Measurements from ENCODE around the gene TMEM256.

Gene TMEM256

GRCh38 chr17:7413346-7413985, 9.6 kb upstream of the TMEM256 start:
- no peak; the same call in 2 of the 3 replicates for ATAC-seq
- TF ChIP-seq CREB5 (CRISPR knock-in tag; IDR thresholded peaks at IDR 0.05; ENCODE audit: low read depth) (no peak), TCF4 (CRISPR knock-in tag; IDR thresholded peaks at IDR 0.05; ENCODE audit: borderline replicate concordance) (no peak), ZC3H10 (CRISPR knock-in tag; IDR thresholded peaks at IDR 0.05) (no peak), OSR1 (CRISPR knock-in tag; IDR thresholded peaks at IDR 0.05) (no peak), TSHZ2 (CRISPR knock-in tag; IDR thresholded peaks at IDR 0.05) (no peak)

- TF ChIP-seq TOX (CRISPR knock-in tag; IDR thresholded peaks at IDR 0.05; ENCODE audit: borderline replicate concordance) (no peak), OSR1 (CRISPR knock-in tag; IDR thresholded peaks at IDR 0.05) (no peak), ESRRG (CRISPR knock-in tag; IDR thresholded peaks at IDR 0.05) (no peak), POU6F1 (CRISPR knock-in tag; IDR thresholded peaks at IDR 0.05; ENCODE audit: borderline replicate concordance, low read depth) (no peak), CREB5 (CRISPR knock-in tag; IDR thresholded peaks at IDR 0.05; ENCODE audit: low read depth) (no peak), TCF4 (CRISPR knock-in tag; IDR thresholded peaks at IDR 0.05; ENCODE audit: borderline replicate concordance) (no peak), ARNTL (CRISPR knock-in tag; IDR thresholded peaks at IDR 0.05; ENCODE audit: borderline replicate concordance, low read depth) (no peak), CSRNP3 (CRISPR knock-in tag; IDR thresholded peaks at IDR 0.05) (no peak), ZNF565 (CRISPR knock-in tag; conservative IDR thresholded peaks at IDR 0.05; ENCODE audit: low read depth) (no peak), PPARA (CRISPR knock-in tag; IDR thresholded peaks at IDR 0.05; ENCODE audit: borderline replicate concordance) (no peak), PATZ1 (CRISPR knock-in tag; IDR thresholded peaks at IDR 0.05; ENCODE audit: borderline replicate concordance) (no peak), TSHZ2 (CRISPR knock-in tag; IDR thresholded peaks at IDR 0.05) (no peak), GLIS3 (CRISPR knock-in tag; IDR thresholded peaks at IDR 0.05) (no peak), ZFP30 (CRISPR knock-in tag; IDR thresholded peaks at IDR 0.05) (no peak), ZNF70 (CRISPR knock-in tag; IDR thresholded peaks at IDR 0.05) (no peak), ZC3H10 (CRISPR knock-in tag; IDR thresholded peaks at IDR 0.05) (no peak), ZFP3 (CRISPR knock-in tag; IDR thresholded peaks at IDR 0.05) (no peak), SNAI2 (CRISPR knock-in tag; IDR thresholded peaks at IDR 0.05) (no peak), ZNF8 (CRISPR knock-in tag; IDR thresholded peaks at IDR 0.05) (no peak)
- ATAC-seq: no peak
These were observed 7.5 kb upstream of the TMEM256 start for GRCh38 chr17:7411427-7411750.
